H1 (cell line): ENCODE results near the gene POLR2M. TPM values are rescaled to one million over a fixed set of nuclear protein-coding genes. Genes with fewer than 3 reads are reported as not detected.

ENCODE experiments used
- RNF2 ChIP-seq: fragments of 200-900, 300-1000 bp; sonication (generic); IDR thresholded peaks from 2 replicates; pipeline ENCODE4 v1.7.1; 2016; ENCODE audit warnings: borderline replicate concordance, low read depth, mild to moderate bottlenecking, antibody characterized with exemption, low read length; ENCODE audit not compliant: poor library complexity, severe bottlenecking; ENCODE audit errors: missing control alignments
- polyA plus RNA-seq, 7 experiments: library from polyadenylated mRNA; depleted of rRNA in 3 of 7; stranded (reverse) in 5 of 7; unstranded in 2 of 7; fragments of >200 nt in 5 of 7; fragments of 200-250 nt in 2 of 7; gene quantifications; 1 replicate in 5 of 7; 2 replicates in 1 of 7; 4 replicates in 1 of 7; pipeline versions ENCODE4 v1.2.1 to v1.2.3, GENCODE V29; 2011 to 2013; ENCODE audit warnings: missing spikeins in 2 of 7, mixed read lengths in 2 of 7
- total RNA-seq: library from RNA; stranded (reverse); fragmentation: NEBNext Ultra II Directional; extraction: Animal tissue kit (Norgen Biotek cat#: 25700); gene quantifications from 2 replicates; pipeline ENCODE4 v1.2.1, GENCODE V29; 2021

The POLR2M gene
- total and polyA plus RNA-seq, 2 of the 8 experiments (the other 6 are each of a cell fraction or from before 2014, with no cell fraction given) = 32.7 to 55.1 TPM

- no peak for TF ChIP-seq RNF2
Measured at GRCh38 chr15:57746786-57747185, 40.3 kb downstream of the POLR2M start (continued).
